Astrocyte of the hippocampus (primary cell): Measurements from ENCODE around the gene CLSTN3.

Experiments
- DNase-seq: peaks from one replicate; pipeline ENCODE4 v3.0.0; 2011; ENCODE audit warnings: low read depth, low spot score

The CLSTN3 gene

DNA sequence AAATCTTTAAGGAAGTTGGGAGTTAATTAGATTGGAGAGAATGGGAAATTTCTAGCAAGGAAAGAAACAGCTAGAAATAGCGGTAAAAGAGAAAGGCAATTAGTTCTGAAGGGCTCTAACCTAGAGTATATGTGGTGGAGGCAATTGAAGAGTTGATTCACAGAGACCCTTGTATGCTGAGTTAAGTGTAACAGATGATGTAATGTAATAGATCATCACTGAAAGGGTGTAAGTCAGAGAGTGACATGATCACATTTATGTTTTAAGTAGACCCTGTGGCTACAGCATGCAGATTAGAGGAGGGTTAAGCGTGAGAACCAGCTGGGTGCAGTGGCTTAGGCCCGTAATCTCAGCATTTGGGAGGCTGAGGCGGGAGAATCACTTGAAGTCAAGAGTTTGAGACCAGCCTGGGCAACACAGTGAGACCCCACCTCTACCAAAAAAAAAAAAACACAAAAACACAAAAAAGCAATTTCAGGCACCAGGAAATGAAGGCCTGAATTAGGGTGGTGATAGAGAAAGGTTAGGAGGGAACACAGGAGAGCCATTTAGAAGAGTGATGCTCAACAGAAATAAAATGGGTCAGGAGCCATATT is 4.4 kb upstream of the CLSTN3 start:
- no peak for DNase-seq

GRCh38 chr12:7127916-7128626 is 2.1 kb upstream of the CLSTN3 start:
- no peak for DNase-seq

DNA sequence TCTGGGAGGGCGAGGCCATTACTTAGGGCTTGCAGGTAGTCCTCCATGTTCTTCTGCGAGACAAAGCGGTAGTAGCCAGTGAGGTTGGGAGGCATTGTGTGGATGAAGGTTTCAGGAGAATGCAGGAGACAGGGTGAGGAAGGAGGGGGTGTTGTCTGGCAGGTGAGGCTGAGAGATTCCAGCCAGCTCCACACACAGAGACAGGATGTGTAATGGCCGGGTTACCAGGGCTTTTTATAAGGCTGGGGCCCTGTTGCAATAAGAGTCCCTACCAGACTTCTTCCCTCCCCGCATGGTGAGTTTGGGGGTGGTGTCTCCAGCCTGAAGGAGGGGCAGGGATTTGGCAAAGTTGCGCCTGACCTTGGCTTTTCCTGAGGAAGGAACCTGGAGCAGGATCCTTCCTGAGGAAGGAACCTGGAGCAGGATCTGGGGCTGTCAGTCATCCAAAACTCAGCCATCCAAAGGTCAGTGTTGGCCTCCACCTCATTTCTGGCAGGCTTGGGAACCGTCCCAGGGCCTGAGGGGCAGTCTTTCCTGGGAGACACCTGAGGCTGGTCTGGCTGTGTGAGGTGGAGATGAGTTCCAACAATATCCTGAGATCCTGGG is 1.4 kb upstream of the CLSTN3 start, which contains the start of gene RBP5:
TSS of gene RBP5 (minus strand) at position 209 of the 606 bp plus-strand sequence. CDS start at position 95, 114 bp downstream.
- no peak for DNase-seq

DNA sequence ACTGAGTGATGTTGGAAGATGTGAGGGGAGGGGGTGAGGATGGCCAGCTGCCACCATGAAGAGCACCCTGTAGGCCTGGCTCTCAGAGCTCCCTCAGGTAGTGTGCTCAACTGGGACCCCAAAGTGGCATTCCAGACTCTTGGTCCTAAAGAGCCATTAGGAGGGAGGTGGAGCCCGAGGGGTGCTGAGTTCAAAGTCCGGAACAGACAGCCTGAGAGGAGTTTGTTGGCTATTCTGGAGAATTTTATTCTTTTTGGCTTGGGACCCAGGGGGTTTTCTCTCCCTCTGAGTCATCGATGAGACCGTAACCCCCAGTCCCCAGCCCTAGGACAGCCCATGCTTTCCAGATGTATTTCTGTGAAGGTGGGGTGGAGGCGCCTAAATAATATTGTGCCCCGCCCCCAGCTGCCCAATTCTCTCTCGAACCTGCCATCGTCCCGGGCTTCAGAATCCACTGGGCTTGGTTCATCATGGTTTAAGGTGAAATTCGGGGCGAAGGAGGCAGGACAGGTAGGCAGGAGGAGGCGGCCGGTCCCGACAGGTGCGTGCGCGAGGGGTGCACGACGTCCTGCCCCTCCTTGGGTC is 792 bp upstream of the CLSTN3 start:
- DNase-seq, result peak; percentile 20

DNA sequence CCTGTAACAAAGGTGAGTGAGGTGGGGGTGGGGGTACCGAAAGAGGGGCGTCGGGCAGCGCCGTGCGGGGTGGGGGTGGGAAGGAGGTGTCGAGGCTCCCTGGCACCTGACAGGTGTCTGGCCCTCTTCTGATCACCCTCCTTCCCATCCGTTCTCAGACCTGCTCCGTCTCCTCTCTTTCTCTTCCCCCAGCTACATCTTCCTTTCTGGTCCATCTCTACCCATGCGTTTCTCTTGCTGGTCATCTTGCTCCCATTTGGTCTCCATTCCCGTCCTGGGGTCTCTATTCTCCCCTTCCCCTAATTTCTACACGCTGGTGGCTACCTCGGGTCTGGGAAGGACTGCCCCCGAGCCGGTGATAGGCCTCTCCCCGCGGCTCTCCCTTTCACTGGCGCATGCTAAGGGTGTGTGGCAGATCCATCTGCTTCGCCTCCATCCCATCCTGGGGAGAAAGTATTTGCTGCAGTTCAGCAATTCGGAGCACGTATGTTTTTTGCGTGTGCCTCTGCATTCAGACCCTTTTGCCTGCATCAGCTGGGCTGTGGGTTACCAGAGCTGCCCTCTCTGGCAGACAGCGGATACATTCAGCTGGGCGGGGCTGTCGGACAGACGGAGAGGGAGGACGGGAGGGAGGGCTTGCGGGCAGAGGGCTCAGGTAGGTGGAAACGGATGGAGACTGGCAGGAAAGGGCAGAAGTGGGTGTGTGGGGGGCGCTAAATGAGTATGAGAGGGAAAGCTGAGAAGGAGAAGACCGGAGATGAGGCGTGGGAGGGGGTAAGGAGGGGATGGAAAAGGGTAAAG is 730 bp downstream of the CLSTN3 start:
- DNase-seq, result peak; percentile 75

GRCh38 chr12:7131502-7131866 is 1.3 kb downstream of the CLSTN3 start:
- no peak for DNase-seq

- no peak for DNase-seq
Measured at GRCh38 chr12:7134396-7135166, 4.4 kb downstream of the CLSTN3 start.

GRCh38 chr12:7136071-7136470 is 5.9 kb downstream of the CLSTN3 start:
- DNase-seq, result no peak

DNA sequence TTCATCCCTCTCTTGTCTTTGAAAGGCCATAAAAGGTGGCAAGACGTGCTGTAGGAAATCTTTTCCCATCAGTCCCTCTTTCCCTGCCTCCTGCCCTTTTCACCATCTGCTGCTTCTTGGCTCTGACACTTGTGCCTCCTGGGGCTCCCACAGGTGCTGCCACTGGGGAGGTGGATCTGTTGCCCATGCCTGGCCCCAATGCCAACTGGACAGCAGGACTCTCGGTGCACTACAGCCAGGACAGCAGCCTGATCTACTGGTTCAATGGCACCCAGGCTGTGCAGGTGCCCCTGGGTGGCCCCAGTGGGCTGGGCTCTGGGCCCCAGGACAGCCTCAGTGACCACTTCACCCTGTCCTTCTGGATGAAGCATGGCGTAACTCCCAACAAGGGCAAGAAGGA is 6.5 kb downstream of the CLSTN3 start:
- DNase-seq, result no peak

DNA sequence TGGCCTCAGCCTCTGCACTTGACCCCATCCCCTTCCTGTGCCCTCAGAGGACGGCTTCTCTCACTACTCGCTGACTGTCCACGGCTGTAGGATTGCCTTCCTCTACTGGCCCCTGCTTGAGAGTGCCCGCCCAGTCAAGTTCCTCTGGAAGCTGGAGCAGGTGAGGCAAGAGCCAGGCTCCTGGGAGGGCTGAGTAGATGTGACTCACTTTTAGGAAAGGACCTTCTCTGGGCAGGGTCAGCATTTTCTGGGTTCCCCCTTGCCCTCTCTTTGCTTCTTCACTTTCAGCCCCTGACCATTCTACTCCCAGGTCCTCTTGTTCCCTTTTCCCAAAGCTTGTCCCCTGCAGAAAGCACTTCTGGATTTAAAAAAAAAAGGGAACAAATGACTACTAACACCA is 7.7 kb downstream of the CLSTN3 start:
- DNase-seq, result no peak

GRCh38 chr12:7139200-7139599 is 9.0 kb downstream of the CLSTN3 start:
- DNase-seq, result no peak

DNA sequence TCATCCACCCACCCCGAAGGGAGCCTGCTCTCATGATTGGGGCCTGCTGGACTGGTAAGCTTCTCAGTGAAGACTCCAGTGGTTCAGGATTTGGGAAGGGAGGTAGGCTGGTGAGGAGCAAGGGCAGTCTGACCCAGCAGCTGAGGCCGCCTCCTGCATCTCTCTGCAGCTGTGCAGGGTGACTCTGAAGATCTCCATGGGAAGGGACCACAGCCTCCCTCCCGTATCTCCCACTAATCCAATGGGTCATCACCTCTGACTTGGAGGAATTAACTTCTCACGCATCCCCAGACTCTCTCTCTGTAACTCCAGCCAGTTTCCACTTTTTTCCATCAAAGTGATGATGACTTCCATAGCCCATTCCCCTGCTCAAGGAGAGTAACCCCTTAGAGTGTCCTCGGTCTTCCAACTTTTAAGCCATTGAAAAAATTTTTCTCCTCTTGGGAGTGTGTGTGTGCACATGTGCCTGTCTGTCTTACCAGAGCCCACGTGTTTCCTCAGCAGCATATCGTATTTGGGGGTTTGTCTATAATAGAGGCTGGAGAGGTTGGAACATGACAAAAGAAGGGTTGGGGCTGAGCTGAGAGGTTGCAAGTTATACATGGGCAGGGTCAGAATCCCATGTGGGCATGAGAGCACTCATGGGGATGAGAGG is 11.3 kb downstream of the CLSTN3 start:
- no peak for DNase-seq

DNA sequence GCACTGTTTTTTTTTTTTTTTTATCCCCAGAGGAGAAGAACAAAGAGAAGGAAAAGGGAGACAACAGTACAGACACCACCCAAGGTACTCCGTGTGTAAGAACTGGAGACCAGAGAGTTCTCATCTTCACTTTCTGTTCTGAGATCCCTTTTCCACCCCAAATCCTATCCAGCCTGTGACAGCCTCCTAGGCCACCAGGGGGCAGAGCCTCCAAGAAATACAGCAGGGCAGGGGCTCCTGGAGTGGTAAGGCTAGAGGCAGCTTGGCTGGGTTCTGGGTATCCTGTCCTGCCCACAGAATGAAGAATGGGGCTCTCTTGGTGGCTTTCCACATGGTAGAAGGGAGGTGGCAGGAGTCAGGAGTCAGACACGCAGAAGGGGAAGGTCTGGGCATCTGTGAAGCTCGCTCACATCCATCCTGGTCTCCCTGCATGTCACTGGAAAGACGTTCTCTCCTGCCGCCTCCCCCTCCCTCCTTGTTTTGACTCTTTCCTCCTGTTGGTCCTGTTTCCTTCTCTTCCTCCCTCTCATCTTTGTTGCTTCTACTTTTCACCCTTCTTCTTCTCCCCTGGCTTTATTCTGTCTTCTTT is 12.0 kb downstream of the CLSTN3 start:
- peak; percentile 44 for DNase-seq

GRCh38 chr12:7142809-7143465 is 12.8 kb downstream of the CLSTN3 start:
- DNase-seq, result no peak

DNA sequence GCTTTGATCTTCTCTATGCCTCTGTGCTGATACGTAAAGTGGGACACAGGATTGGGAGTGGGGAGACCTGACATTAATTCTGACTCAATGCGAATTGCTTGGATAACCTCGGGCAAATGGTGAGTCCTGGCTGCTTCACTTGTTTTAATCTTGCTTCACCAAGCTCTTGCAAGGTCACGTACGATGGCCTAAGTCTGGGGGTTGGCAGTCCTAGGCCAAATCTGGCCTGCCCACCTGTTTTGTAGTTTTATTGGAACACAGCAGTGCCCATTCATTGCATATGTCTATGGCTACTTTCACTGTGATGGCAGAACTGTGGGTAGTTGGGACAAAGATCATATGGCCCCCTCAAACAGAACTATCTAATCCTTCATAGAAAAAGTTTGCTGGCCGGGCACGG is 13.4 kb downstream of the CLSTN3 start:
- no peak for DNase-seq

DNA sequence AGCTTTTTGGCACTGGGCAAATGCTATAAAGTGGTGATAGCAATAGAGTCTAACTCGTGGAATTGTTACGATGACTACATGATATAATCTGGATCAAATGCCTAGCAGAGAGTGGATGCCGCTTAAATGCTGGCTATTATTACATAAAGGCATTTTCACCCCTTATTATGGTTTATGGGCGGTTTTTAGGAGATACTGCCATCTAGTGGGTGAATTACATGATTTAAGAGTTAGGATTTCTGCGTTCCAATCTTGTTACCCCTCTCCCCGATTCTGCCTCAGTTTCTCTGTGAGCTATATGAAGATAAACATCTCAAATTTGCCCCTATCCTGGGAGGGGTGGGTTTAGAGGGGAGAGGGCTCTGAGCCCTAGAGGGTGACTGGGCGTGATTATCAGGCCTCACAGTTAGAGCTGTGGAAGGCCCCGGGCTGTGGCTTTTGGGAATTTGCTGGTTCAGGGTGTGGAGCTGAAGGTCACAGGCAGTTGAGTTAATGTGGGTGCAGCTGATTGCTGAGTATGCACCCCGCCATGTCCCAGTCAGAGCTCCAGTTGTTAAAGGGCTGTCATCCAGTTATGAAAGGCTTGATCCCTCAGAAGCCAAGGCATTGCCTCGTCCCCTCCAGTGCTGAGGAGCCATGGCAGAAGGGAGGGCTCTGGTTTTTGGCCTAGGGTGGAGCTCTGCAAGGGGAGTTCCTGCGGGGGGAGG is 14.4 kb downstream of the CLSTN3 start:
- DNase-seq, result peak; percentile 35

DNA sequence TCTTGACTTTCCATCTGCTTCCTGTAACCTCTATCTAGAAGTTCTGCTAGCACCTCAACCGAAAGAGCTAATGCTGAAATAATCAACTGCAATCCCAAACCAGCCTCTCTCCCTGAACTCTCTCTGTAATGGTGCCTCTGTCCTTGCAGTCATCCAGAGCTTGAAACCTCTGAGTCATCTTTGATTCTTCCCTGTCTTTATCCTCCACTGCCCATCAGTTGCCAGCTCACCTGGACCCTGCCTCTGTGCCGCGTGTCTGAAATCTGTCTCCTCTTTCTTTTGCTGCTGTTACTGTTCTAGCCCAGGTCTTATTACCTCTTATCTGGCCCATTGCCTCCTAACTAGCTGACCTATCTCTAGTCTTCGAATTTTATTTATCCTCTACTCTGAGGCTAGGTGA is 15.5 kb downstream of the CLSTN3 start:
- no peak for DNase-seq

GRCh38 chr12:7146228-7146627 is 16.1 kb downstream of the CLSTN3 start:
- no peak for DNase-seq

- DNase-seq, result no peak
Measured at GRCh38 chr12:7146906-7147305, 16.7 kb downstream of the CLSTN3 start.
